Peyer's patch (tissue), 4 donors: Measurements from ENCODE around the gene RFX1.
"Not testable (repeated sequence)": the region's sequence is repeated elsewhere in the genome, so short reads cannot be mapped to it uniquely, and the experiment has no call there.

ENCODE experiments used
- CTCF ChIP-seq, 6 experiments: fragments of 450-650 bp in 4 of 6; fragments of 200-600 bp in 2 of 6; sonication (generic) in 1 of 6; IDR thresholded peaks; one replicate each; pipeline ENCODE4 v1.5.1; 2017 to 2019; ENCODE audit warnings: antibody characterized with exemption in 6 of 6, mild to moderate bottlenecking in 3 of 6, moderate library complexity in 1 of 6
- POLR2A ChIP-seq, 2 donors: fragments of 450-650 bp; IDR thresholded peaks; one replicate each; pipeline ENCODE4 v1.5.1; 2017; ENCODE audit warnings: antibody characterized with exemption in 2 of 2, mild to moderate bottlenecking in 2 of 2, moderate library complexity in 2 of 2

GRCh38 chr19:13922118-13922517 is 84.0 kb downstream of the RFX1 start:
- not testable (repeated sequence) for TF ChIP-seq POLR2A, CTCF (IDR thresholded peaks at IDR 0.05)
